NCI-H2196 (cell line): ENCODE measurements around the gene TLCD4.

Source experiments
- DNase-seq: peaks from one replicate; lab custom pipeline; 2025; ENCODE audit not compliant: unreplicated experiment; lab: John Stamatoyannopoulos, UW

The TLCD4 gene

GRCh38 chr1:95094923-95095322 lies 22.2 kb upstream of the TLCD4 start:
- no peak for DNase-seq

GRCh38 chr1:95095833-95096217 lies 21.3 kb upstream of the TLCD4 start:
- no peak for DNase-seq

DNA sequence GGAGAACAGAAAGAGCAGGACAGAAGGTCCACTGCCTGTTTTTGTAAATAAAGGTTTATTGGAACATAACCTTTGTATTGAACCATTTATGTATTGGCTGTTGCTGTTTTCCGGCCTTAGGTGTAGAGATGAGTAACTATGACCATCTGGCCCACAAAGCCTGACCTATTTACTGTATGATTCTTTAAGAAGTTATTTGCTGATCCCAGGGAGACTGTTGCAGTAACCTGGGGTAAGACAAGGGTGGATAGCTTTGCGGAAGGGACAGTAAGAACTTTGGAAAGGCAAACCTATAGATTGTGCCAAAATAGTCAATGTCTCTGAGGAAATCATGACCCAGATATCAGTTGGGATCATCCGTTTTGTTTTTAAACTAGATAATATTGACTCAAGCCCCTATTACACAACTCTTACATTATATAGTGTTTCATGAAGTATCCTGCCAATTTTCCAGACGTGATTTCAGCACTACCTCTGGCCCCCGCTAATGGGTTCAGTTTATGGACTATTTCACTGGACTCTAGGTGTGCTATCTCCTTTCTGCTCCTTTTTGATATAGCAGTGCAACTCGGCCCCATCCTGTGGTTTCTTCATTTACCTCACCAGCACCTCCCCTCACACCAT lies 20.8 kb upstream of the TLCD4 start:
- no peak for DNase-seq

GRCh38 chr1:95097426-95097825 lies 19.7 kb upstream of the TLCD4 start:
- DNase-seq: no peak

GRCh38 chr1:95098196-95098595 lies 19.0 kb upstream of the TLCD4 start:
- DNase-seq: no peak

DNA sequence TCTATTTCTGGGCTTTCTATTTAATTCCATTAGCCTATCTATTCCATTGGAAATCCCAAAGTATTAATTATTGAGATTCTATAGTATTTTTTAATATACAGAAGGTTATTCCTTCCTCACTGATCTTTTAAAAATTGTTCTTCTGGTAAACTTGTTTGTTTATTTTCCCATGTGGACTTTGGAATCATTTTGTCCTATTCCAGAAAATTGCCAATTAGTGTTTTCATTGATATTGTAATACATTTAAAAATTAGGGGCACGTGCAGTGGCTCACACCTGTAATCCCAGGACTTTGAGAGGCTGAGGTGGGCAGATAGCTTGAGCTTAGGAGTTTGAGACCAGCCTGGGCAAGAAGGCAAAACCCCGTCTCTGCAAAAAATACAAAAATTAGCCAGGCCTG lies 8.4 kb upstream of the TLCD4 start:
- no peak for DNase-seq

DNA sequence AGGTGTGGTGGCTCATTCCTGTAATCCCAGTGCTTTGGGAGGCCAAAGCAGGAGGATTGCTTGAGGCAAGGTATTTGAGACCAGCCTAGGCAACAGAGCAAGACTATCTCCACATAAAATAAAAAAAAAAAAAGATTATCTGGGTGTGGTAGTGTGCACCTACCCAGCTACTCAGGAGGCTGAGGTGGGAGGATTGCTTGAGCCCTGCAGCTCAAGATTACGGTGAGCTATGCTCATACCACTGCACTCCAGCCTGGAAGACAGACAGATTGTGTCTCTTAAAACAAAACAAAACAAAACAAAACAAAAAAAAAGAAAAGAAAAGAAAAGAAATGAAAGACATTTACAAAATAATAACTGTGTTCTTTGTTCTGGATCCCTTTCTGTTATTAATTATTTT lies 6.1 kb upstream of the TLCD4 start:
- DNase-seq: no peak

GRCh38 chr1:95113684-95114083 lies 3.5 kb upstream of the TLCD4 start:
- DNase-seq: no peak

DNA sequence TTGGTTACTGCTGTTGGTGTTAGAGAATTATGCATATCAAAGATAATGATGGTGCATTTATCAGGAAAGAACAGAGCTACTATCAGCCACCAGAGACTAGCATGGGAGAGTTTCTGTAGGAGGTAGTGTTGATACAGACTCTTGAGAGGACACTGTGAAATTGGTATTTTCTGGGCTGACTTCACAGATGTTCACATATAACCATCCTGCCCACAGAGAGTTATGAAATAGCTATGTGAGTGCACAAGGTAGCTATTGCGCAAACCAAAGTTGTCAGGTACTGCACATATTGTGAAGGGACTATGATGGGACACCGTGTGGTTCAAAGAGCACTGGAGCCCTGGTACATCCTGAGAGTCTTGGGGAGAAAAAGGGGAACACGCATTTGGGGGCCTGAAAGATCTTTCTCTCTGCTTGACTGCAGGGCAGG lies 1.4 kb upstream of the TLCD4 start:
- DNase-seq: no peak

DNA sequence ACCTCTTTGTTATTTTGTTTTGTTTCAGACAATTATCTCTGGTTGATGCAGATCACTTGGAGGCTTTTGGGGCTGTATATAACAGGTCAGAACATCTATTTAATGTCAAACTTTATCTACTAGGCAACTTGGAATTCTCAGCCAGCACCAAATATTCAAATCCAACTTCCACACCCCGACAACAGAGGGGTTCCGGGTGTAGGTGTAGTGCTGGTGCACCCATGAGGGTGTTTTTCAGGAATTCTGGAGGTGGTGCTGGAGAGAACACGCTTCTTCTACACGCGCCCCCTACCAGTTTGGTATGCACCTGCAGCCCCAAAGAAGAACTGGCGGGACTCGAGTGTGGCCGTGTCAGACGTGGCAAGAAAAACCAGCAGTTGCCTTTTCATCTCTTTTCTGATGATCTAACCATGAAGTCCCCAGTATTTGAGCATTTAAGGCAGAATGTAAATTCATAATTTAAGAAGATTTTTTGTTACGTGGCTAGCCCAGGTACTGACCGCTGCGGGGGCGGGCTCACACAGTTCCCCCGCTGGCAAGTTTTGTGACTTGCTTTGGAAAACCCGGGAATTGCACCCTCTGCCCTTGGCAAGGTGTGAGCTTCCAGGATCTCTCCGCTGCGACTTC lies 462 bp upstream of the TLCD4 start:
- DNase-seq: peak; percentile 68

- no peak for DNase-seq
These were observed 928 bp downstream of the TLCD4 start for GRCh38 chr1:95118067-95118499.

DNA sequence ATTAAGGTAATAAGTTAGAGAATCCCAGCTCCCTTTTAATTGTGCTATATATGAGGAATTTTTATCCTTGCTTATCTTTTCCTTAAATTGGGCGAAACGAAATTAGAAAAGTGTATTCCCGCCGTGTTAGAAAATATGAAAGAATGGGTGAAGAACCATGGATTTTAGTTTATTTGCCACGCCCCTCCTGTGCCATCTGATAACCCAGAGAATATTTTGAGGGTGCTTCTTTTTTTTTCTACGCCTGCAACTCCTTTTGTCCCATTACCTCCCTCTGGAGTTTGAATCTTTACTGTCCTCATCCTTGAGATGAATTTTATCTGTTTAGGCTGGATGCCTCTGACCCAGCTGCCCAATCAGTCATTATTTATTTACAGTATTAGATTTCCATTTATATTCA lies 1.6 kb downstream of the TLCD4 start:
- no peak for DNase-seq

DNA sequence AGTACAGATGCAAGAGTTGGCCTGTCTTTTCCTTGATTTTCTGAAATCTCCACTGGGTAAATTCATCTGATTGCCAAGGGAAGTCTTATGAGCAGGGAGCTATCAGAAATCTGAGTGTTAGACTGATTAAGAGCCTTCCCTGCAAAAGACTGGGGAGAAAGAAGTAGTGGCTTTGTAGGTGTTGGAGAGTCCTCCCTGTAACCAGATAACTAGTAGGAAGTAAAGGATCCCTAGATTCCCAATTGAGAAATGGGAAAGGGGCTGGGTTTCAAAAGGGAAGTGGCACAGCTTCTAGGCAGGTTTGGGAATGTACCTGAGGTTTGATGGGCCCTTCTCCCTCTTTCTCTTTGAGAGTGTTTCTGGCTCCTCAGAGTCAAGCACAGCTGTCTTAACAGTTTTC lies 2.1 kb downstream of the TLCD4 start:
- no peak for DNase-seq

- no peak for DNase-seq
These were observed 5.1 kb downstream of the TLCD4 start for GRCh38 chr1:95122151-95122697.

DNA sequence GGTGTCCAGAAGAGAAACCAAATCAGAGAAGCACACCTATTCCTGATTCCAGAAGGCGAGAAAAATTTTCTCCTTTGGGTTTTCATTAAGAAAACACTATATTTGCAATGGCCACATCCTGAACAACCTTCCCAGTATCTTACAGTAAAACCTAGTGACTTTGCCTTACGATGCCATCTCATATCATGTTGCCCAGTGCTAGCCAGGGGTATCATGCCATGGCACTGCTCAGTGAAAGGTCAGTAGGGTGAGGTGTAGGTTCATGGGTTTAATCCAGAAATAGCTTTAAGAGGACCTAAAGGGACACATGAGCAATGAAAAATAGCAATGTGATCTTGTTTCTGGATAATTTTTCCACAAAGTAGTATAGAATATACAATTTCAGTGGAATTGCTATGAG lies 7.2 kb downstream of the TLCD4 start:
- no peak for DNase-seq

DNA sequence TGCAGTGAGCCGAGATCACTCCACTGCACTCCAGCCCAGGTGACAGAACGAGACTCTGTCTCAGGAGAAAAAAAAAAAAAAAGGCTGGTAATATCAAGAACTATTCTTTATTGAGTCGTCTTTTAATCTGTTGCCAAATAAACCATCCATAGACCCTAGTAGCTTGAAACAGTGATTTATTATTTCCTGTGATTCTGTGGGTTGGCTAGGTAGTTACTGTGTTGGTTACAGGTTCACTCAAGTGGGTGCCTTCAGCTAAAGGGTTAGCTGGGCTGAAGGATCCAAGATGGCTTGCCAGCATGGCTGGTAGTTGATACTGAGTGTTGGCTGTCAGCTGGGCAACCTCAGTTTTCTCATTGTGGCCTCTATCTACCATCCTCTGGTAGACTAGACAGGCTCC lies 9.2 kb downstream of the TLCD4 start:
- no peak for DNase-seq

- DNase-seq: no peak
These were observed 9.7 kb downstream of the TLCD4 start for GRCh38 chr1:95126846-95127245.

- DNase-seq: no peak
These were observed 10.2 kb downstream of the TLCD4 start for GRCh38 chr1:95127380-95127779.

- DNase-seq: no peak
These were observed 15.6 kb downstream of the TLCD4 start for GRCh38 chr1:95132762-95133161.

DNA sequence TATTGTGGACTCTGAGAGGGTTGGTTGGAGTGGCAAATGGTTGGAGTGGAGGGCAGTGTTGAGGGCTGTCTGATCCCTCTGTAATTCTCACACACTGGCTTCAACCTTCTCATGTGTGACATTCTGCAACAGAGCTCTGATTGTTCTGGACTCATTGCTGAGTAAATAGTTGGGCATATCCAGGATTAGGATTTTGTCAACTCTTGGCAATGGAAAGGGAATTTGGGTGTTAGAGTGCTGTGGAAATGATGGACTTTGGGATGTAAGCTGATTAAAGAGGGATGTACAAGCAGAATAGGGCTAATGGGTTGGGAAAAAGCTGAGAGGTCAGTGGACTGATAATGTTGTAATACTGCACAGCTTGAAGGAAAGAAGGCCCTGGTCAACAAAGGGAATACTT lies 16.5 kb downstream of the TLCD4 start:
- no peak for DNase-seq

GRCh38 chr1:95138223-95138622 lies 21.1 kb downstream of the TLCD4 start:
- no peak for DNase-seq

- DNase-seq: no peak
These were observed 21.9 kb downstream of the TLCD4 start for GRCh38 chr1:95139039-95139438.

DNA sequence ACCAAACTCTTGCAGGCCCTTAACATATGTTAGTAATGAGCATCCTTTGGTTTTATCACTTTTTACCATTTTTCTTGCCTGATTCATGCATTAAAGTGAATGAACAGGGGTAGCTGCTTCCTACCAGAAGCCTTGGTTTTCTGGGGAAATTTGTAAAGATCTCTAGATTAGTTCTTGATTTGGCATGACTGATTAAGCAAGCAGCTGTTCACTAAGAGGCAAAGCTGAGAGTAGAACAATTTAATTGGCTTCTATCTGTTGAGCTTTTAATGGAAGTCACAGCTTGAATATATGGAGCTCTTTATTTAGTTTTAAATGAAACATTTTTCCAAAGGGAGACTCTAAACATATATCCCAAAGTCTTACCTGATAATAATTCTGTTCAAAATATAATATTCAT lies 23.6 kb downstream of the TLCD4 start:
- no peak for DNase-seq
